D721Med (cell line): ENCODE results near the gene TYMP.
A peak's percentile ranks its signal among the peaks of the same experiment; 100 is the strongest.

Source experiments
- DNase-seq: peaks from one replicate; pipeline ENCODE4 v3.0.0; 2011; ENCODE audit warnings: low spot score; ENCODE audit not compliant: insufficient read length
- FAIRE-seq: peaks from 2 replicates; lab custom pipeline; 2011; peaks lifted over from hg19 to GRCh38; lab: Jason Lieb, UNC
- CTCF ChIP-seq: IDR thresholded peaks from 2 replicates; pipeline ENCODE4 v1.5.1; 2012; ENCODE audit warnings: mild to moderate bottlenecking, control low read depth; ENCODE audit not compliant: insufficient read depth; ENCODE audit errors: missing control alignments

Gene TYMP

DNA sequence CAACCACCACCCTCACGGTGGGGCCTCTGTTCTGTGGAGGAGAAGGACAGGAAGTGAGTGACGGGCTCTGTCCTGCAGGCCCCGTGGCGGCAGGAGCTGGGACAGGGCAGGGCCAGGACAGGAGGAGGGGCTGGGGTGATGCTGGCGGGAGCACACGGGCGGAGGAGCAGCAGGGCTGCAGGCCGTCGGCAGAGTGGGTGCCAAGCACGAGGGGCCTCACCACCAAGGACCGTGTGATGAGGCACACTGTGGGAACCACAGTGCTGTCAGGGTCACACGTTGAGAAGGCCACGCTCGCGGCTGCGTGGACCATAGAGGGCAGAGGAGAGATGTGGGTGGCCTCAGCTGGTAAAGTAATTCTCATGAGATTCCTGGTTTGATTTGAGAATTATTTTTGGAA is 12.9 kb downstream of the TYMP start:
- DNase-seq (no peak), FAIRE-seq (no peak)
- no peak for TF ChIP-seq CTCF

- no peak for TF ChIP-seq CTCF
- DNase-seq = no peak
- FAIRE-seq = no peak
Measured at GRCh38 chr22:50516068-50516467, 13.7 kb downstream of the TYMP start.

DNA sequence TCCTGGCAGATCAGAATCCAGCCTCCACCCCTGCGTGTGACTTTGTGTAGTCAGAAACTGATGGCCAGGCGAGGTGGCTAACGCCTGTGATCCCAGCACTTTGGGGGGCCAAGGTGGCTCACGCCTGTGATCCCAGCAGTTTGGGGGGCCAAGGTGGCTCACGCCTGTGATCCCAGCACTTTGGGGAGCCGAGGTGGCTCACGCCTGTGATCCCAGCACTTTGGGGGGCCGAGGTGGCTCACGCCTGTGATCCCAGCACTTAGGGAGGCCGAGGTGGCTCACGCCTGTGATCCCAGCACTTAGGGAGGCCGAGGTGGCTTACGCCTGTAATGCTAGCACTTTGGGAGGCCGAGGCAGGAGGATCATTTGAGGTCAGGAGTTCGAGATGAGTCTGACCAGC is 16.6 kb downstream of the TYMP start:
- no peak for FAIRE-seq
- TF ChIP-seq CTCF = no peak

DNA sequence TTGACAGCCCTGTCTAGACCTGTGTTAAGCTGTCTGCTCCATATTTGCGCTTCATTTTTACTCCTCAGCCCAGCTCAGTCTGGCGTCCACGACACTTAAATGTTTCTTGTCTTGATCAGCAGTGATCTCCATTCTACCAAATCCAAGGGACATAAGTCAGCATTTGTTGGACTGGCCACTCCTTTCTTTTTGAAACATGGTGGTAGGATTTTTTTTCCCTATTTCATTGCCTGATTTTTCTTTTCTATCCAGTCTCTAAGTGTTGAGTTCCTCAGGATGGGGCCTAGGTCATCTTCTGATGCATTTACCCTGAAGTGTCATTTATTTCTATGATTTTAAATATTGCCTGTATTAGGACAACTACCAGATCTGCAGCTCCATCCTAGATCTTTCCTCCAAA is 20.9 kb downstream of the TYMP start:
- DNase-seq (no peak), FAIRE-seq (no peak)
- TF ChIP-seq CTCF = no peak

More for the DNA sequence above, 16.6 kb downstream of the TYMP start:
- DNase-seq = no peak

- TF ChIP-seq CTCF = no peak
- no peak for FAIRE-seq
- DNase-seq = peak; percentile 74
Measured at GRCh38 chr22:50507991-50508884, 21.6 kb downstream of the TYMP start, which contains the start of gene NCAPH2. Gene NCAPH2 (plus strand): TSS chr22:50508224. CDS start chr22:50508338, 114 bp downstream.

GRCh38 chr22:50507421-50507990 is 22.3 kb downstream of the TYMP start, which contains the start of gene LMF2:
Gene LMF2 (minus strand): TSS chr22:50507702. CDS start chr22:50507675, 27 bp downstream.
- FAIRE-seq (no peak), DNase-seq (peak; percentile 66)
- no peak for TF ChIP-seq CTCF
